ENCODE measurements around the gene SLIT3.

SLIT3 gene

GRCh38 chr5:168753691-168754254 lies 547.2 kb downstream of the SLIT3 start:
- H3K27ac ChIP-seq: no peak overlapping the region
- no peak for TF ChIP-seq CTCF (conservative IDR thresholded peaks at IDR 0.05)

GRCh38 chr5:168752416-168753190 lies 548.3 kb downstream of the SLIT3 start:
- no peak overlapping the region for H3K27ac ChIP-seq
- TF ChIP-seq CTCF (conservative IDR thresholded peaks at IDR 0.05): no peak

GRCh38 chr5:168752012-168752411 lies 548.9 kb downstream of the SLIT3 start:
- no peak for TF ChIP-seq CTCF (conservative IDR thresholded peaks at IDR 0.05)

GRCh38 chr5:168750926-168751325 lies 550.0 kb downstream of the SLIT3 start:
- no peak for TF ChIP-seq CTCF (conservative IDR thresholded peaks at IDR 0.05)
- no peak overlapping the region for H3K27ac ChIP-seq

More at GRCh38 chr5:168752012-168752411, 548.9 kb downstream of the SLIT3 start:
- no peak overlapping the region for H3K27ac ChIP-seq

GRCh38 chr5:168749391-168750100 lies 551.4 kb downstream of the SLIT3 start:
- no peak overlapping the region for H3K27ac ChIP-seq
- no peak for TF ChIP-seq CTCF (conservative IDR thresholded peaks at IDR 0.05)

GRCh38 chr5:168747987-168748777 lies 552.8 kb downstream of the SLIT3 start:
- no peak overlapping the region for H3K27ac ChIP-seq
- peak; percentile 81 for TF ChIP-seq CTCF (conservative IDR thresholded peaks at IDR 0.05)

All from VCaP (cell line).